OCI-LY3 (cell line): ENCODE measurements around the gene SCUBE1.

Experiments used
- CTCF ChIP-seq: fragments of 200-600, 300-600 bp; sonication (generic); IDR thresholded peaks from 2 replicates; pipeline ENCODE4 v1.5.1; 2014; ENCODE audit warnings: antibody characterized with exemption, low read length, low read depth
- EZH2phosphoT487 ChIP-seq: fragments of 200-600 bp; shearing (Covaris generic); IDR thresholded peaks from 2 replicates; pipeline ENCODE4 v1.6.1; 2018; ENCODE audit warnings: antibody characterized with exemption, mixed run types, low read depth

GRCh38 chr22:43159484-43160178 lies 183.5 kb downstream of the SCUBE1 start:
- TF ChIP-seq CTCF: peak; percentile 37
- no peak for TF ChIP-seq EZH2phosphoT487
